GM23338 (cell line): ENCODE measurements around the gene DOCK4. TPM values are rescaled to one million over a fixed set of nuclear protein-coding genes. Genes with fewer than 3 reads are reported as not detected.

Experiments
- ATAC-seq: fragments of 200-7000 bp; cut with Tn5 transposase; 3 replicates; pipeline ENCODE4 v1.9.1; 2020
- DNase-seq: peaks from one replicate; pipeline ENCODE4 v3.0.0-alpha.2; 2015; ENCODE audit warnings: low spot score
- H2AFZ ChIP-seq: fragments of 200-600 bp; sonication (generic); 2 replicates; pipeline ENCODE4 v1.8.0; 2016; ENCODE audit warnings: antibody characterized with exemption, mild to moderate bottlenecking, moderate library complexity
- H3F3A ChIP-seq: fragments of 200-600 bp; sonication (generic); replicated peaks from 2 replicates; pipeline ENCODE4 v1.8.0; 2017; ENCODE audit warnings: antibody characterized with exemption, mixed run types, low read depth
- H3K27ac ChIP-seq: fragments of 200-600 bp; sonication (generic); 2 replicates; pipeline ENCODE4 v1.6.1; 2016; ENCODE audit warnings: low read depth
- H3K27me3 ChIP-seq: fragments of 200-600 bp; sonication (generic); 2 replicates; pipeline ENCODE4 v1.8.0; 2016; ENCODE audit warnings: mild to moderate bottlenecking, mixed run types, moderate library complexity; ENCODE audit not compliant: insufficient read depth
- H3K36me3 ChIP-seq: fragments of 200-600 bp; sonication (generic); 2 replicates; pipeline ENCODE4 v1.8.0; 2016; ENCODE audit warnings: mild to moderate bottlenecking; ENCODE audit not compliant: insufficient read depth
- H3K4me1 ChIP-seq: fragments of 200-600 bp; sonication (generic); 2 replicates; pipeline ENCODE4 v1.8.0; 2016; ENCODE audit warnings: mild to moderate bottlenecking, moderate library complexity; ENCODE audit not compliant: insufficient read depth
- H3K4me2 ChIP-seq: fragments of 200-600 bp; sonication (generic); 2 replicates; pipeline ENCODE4 v1.7.1; 2017; ENCODE audit warnings: mixed run types
- H3K4me3 ChIP-seq: fragments of 200-600 bp; sonication (generic); 2 replicates; pipeline ENCODE4 v1.6.1; 2016; ENCODE audit warnings: mixed run types
- H3K79me2 ChIP-seq: fragments of 200-600 bp; sonication (generic); replicated peaks from 2 replicates; pipeline ENCODE4 v1.8.0; 2017; ENCODE audit warnings: mild to moderate bottlenecking; ENCODE audit not compliant: insufficient read depth
- H3K9me2 ChIP-seq: fragments of 200-600 bp; sonication (generic); 2 replicates; pipeline ENCODE4 v1.8.0; 2017; ENCODE audit not compliant: insufficient read depth
- H4K20me1 ChIP-seq: fragments of 200-600 bp; sonication (generic); replicated peaks from 2 replicates; pipeline ENCODE4 v1.8.0; 2017; ENCODE audit warnings: mild to moderate bottlenecking; ENCODE audit not compliant: insufficient read depth
- H3K27ac Mint-ChIP-seq: 2 replicates; pipeline ENCODE4 v1.8.0; 2020; ENCODE audit warnings: inconsistent platforms, mild to moderate bottlenecking, moderate library complexity, mixed read lengths
- H3K27me3 Mint-ChIP-seq: 3 replicates; pipeline ENCODE4 v1.8.0; 2022; ENCODE audit warnings: low read depth, mild to moderate bottlenecking, moderate library complexity, mixed read lengths, inconsistent platforms; ENCODE audit not compliant: insufficient read depth, poor library complexity
- H3K36me3 Mint-ChIP-seq: 3 replicates; pipeline ENCODE4 v1.8.0; 2021; ENCODE audit warnings: low read depth, mild to moderate bottlenecking, inconsistent platforms, moderate library complexity, mixed read lengths
- H3K4me1 Mint-ChIP-seq: 3 replicates; pipeline ENCODE4 v1.8.0; 2020; ENCODE audit warnings: mild to moderate bottlenecking, inconsistent platforms, mixed read lengths
- H3K4me3 Mint-ChIP-seq: 3 replicates; pipeline ENCODE4 v1.8.0; 2021; ENCODE audit warnings: moderate library complexity, mild to moderate bottlenecking, inconsistent platforms, mixed read lengths
- H3K9me3 Mint-ChIP-seq: 3 replicates; pipeline ENCODE4 v1.8.0; 2020; ENCODE audit warnings: moderate library complexity, mild to moderate bottlenecking, inconsistent platforms, mixed read lengths
- CREB1 ChIP-seq: fragments of 250-450 bp; sonication (Bioruptor Pico); IDR thresholded peaks from 2 replicates; pipeline ENCODE4 v1.5.0; 2020; ENCODE audit warnings: low read depth, mild to moderate bottlenecking, moderate library complexity
- EZH2 ChIP-seq: fragments of 200-600 bp; sonication (generic); IDR thresholded peaks from one replicate; pipeline ENCODE4 v1.8.0; 2017; ENCODE audit warnings: antibody characterized with exemption, mild to moderate bottlenecking, low read depth; ENCODE audit not compliant: unreplicated experiment
- EZH2phosphoT487 ChIP-seq: fragments of 200-600 bp; sonication (generic); IDR thresholded peaks from one replicate; pipeline ENCODE4 v1.8.1; 2018; ENCODE audit warnings: antibody characterized with exemption; ENCODE audit not compliant: unreplicated experiment
- NANOG ChIP-seq: IDR thresholded peaks from 2 replicates; pipeline ENCODE4 v1.6.1; 2016; ENCODE audit warnings: antibody characterized with exemption, borderline replicate concordance
- POLR2AphosphoS5 ChIP-seq: IDR thresholded peaks from 2 replicates; pipeline ENCODE4 v1.6.1; 2016; ENCODE audit warnings: antibody characterized with exemption, low read depth
- STAT1 ChIP-seq: IDR thresholded peaks from one replicate; pipeline ENCODE4 v1.6.1; 2016; ENCODE audit warnings: antibody characterized with exemption; ENCODE audit not compliant: unreplicated experiment
- ZNF331 ChIP-seq: fragments of 250-450 bp; sonication (Bioruptor Pico); IDR thresholded peaks from 2 replicates; pipeline ENCODE4 v1.5.0; 2020; ENCODE audit warnings: low read depth, mild to moderate bottlenecking, moderate library complexity
- ZNF462 ChIP-seq: fragments of 250-450 bp; sonication (Bioruptor Pico); IDR thresholded peaks from 2 replicates; pipeline ENCODE4 v1.5.0; 2020; ENCODE audit warnings: mild to moderate bottlenecking, moderate library complexity
- polyA plus RNA-seq: library from polyadenylated mRNA; unstranded; fragments of >200 nt; fragmentation: Nextera tagmentation; extraction: Ambion mirVana; gene quantifications from 2 replicates; pipeline ENCODE4 v1.2.1, GENCODE V29; 2016
- total RNA-seq: library from RNA; depleted of rRNA; stranded (reverse); fragments of >200 nt; shearing (Covaris generic); gene quantifications from 2 replicates; pipeline ENCODE4 v1.2.3, GENCODE V29; 2014
- TF ChIP-seq, protein P1 (sequence below), 2 experiments: fragments of 200-600 bp in 1 of 2; sonication (generic) in 1 of 2; conservative IDR thresholded peaks; 2 replicates each; pipeline versions ENCODE4 v1.5.1 to v1.6.1; 2016 to 2017; ENCODE audit warnings: antibody characterized with exemption in 2 of 2, low read depth in 2 of 2, mild to moderate bottlenecking in 2 of 2, moderate library complexity in 1 of 2
- TF ChIP-seq, protein P2 (sequence below): IDR thresholded peaks from one replicate; pipeline ENCODE4 v1.6.1; 2018; ENCODE audit warnings: antibody characterized with exemption; ENCODE audit not compliant: unreplicated experiment

DOCK4 gene
- total and polyA plus RNA-seq, 2 experiments from 2014 or later: 6.3 to 33.8 TPM

DNA sequence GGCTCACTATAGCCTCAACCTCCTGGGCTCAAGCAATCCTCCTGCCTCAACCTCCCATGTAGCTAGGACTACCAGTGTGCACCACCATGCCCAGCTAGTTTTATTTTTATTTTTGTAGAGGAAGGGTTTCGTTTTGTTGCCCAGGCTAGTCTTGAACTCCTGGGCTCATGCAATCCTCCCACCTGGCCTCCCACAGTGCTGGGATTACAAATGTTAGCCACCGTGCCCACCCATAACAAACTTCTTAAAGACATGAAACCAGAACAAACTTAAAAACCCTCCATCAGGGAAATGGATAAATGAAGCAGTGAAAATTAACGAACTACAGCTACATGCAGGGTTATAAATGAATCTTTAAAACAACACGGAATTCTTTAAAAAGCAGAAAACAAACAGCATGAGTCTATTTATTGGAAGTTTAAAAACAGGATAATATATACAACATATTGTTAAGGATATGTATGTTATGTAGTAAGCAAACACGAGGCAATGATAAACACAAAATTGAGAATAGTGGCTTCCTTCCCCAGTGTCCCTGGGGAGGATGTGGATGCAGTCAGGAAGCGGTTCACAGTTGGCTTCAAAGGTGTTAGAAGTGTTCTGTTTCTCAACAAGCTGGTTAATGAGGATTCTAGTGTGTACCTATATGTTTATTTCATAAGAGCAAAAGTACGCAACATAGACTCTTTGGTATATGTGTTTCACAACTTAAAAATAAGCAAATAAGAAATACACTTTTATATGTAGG lies 515.7 kb downstream of the DOCK4 start:
- no peak overlapping the region for H3K4me2 ChIP-seq
- H3K4me1 Mint-ChIP-seq: no peaks in the 10 kb centered on the region
- no peak overlapping the region for H2AFZ ChIP-seq
- H3K36me3 Mint-ChIP-seq: no peaks in the 10 kb centered on the region
- TF ChIP-seq ZNF331 (CRISPR knock-in tag) (no peak), ZNF462 (no peak), EZH2 (no peak), POLR2AphosphoS5 (no peak), STAT1 (no peak), NANOG (no peak), CREB1 (no peak), EZH2phosphoT487 (no peak)
- TF ChIP-seq, protein P1, sequence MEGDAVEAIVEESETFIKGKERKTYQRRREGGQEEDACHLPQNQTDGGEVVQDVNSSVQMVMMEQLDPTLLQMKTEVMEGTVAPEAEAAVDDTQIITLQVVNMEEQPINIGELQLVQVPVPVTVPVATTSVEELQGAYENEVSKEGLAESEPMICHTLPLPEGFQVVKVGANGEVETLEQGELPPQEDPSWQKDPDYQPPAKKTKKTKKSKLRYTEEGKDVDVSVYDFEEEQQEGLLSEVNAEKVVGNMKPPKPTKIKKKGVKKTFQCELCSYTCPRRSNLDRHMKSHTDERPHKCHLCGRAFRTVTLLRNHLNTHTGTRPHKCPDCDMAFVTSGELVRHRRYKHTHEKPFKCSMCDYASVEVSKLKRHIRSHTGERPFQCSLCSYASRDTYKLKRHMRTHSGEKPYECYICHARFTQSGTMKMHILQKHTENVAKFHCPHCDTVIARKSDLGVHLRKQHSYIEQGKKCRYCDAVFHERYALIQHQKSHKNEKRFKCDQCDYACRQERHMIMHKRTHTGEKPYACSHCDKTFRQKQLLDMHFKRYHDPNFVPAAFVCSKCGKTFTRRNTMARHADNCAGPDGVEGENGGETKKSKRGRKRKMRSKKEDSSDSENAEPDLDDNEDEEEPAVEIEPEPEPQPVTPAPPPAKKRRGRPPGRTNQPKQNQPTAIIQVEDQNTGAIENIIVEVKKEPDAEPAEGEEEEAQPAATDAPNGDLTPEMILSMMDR (conservative IDR thresholded peaks at IDR 0.05; ENCODE audit: low read depth in 2 of 2): no peak
- TF ChIP-seq, protein P2, sequence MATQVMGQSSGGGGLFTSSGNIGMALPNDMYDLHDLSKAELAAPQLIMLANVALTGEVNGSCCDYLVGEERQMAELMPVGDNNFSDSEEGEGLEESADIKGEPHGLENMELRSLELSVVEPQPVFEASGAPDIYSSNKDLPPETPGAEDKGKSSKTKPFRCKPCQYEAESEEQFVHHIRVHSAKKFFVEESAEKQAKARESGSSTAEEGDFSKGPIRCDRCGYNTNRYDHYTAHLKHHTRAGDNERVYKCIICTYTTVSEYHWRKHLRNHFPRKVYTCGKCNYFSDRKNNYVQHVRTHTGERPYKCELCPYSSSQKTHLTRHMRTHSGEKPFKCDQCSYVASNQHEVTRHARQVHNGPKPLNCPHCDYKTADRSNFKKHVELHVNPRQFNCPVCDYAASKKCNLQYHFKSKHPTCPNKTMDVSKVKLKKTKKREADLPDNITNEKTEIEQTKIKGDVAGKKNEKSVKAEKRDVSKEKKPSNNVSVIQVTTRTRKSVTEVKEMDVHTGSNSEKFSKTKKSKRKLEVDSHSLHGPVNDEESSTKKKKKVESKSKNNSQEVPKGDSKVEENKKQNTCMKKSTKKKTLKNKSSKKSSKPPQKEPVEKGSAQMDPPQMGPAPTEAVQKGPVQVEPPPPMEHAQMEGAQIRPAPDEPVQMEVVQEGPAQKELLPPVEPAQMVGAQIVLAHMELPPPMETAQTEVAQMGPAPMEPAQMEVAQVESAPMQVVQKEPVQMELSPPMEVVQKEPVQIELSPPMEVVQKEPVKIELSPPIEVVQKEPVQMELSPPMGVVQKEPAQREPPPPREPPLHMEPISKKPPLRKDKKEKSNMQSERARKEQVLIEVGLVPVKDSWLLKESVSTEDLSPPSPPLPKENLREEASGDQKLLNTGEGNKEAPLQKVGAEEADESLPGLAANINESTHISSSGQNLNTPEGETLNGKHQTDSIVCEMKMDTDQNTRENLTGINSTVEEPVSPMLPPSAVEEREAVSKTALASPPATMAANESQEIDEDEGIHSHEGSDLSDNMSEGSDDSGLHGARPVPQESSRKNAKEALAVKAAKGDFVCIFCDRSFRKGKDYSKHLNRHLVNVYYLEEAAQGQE: no peak
- no peak overlapping the region for H3K27ac ChIP-seq
- no peaks in the 10 kb centered on the region for H3K36me3 ChIP-seq
- no peak overlapping the region for H3K27ac Mint-ChIP-seq
- H3K4me1 ChIP-seq: no peaks in the 10 kb centered on the region
- DNase-seq (no peak), ATAC-seq (no peak)
- no peak overlapping the region for H3K4me3 ChIP-seq
- H3F3A ChIP-seq: no peaks in the 10 kb centered on the region
- no peak overlapping the region for H3K4me3 Mint-ChIP-seq
- H3K27me3 Mint-ChIP-seq: no peaks in the 10 kb centered on the region
- no peaks in the 10 kb centered on the region for H3K27me3 ChIP-seq
- H4K20me1 ChIP-seq: no peaks in the 10 kb centered on the region
- no peaks in the 10 kb centered on the region for H3K79me2 ChIP-seq
- no peaks in the 10 kb centered on the region for H3K9me2 ChIP-seq
- no peaks in the 10 kb centered on the region for H3K9me3 Mint-ChIP-seq
